GM12878 (cell line): ENCODE measurements around the gene MC3R. TPM values are rescaled to one million over a fixed set of nuclear protein-coding genes. Genes with fewer than 3 reads are reported as not detected.

Source experiments
- ATAC-seq: fragments of 200-7000 bp; cut with Tn5 transposase; 3 replicates; pipeline ENCODE4 v1.9.1; 2020; ENCODE audit warnings: mild to moderate bottlenecking, moderate library complexity
- BruUV-seq: library from RNA; stranded (reverse); fragments of 400-500 nt; replicated peaks from 2 replicates; lab custom pipeline; 2021; lab: Mats Ljungman, UMichigan
- CTCF ChIA-PET: fragments of 300-600 bp; sonication (Branson Sonifier 250); formaldehyde crosslinking; extraction: SDS; loops from one replicate; lab custom pipeline; 2021; ENCODE audit warnings: inconsistent platforms; lab: Yijun Ruan, JAX
- POLR2A ChIA-PET: fragments of 350-600 bp; formaldehyde crosslinking; extraction: SDS; loops from one replicate; lab custom pipeline; 2021; ENCODE audit warnings: inconsistent platforms; lab: Charles Lee
- RAD21 ChIA-PET: fragments of 300-600 bp; sonication (Branson Sonifier 250); formaldehyde crosslinking; loops from one replicate; lab custom pipeline; 2023; ENCODE audit warnings: antibody characterized with exemption; ENCODE audit not compliant: unreplicated experiment; lab: Charles Lee
- SMC1A ChIA-PET: fragments of 300-600 bp; sonication (Branson Sonifier 250); formaldehyde crosslinking; loops from one replicate; lab custom pipeline; 2023; ENCODE audit not compliant: unreplicated experiment, uncharacterized antibody; lab: Charles Lee
- DNase-seq: peaks from one replicate; pipeline ENCODE4 v3.0.0-alpha.2; 2011; ENCODE audit warnings: low read depth, low spot score
- FAIRE-seq: peaks from 3 replicates; lab custom pipeline; 2011; peaks lifted over from hg19 to GRCh38; lab: Jason Lieb, UNC
- H2AFZ ChIP-seq: 2 replicates; pipeline ENCODE4 v1.6.0; 2011; ENCODE audit warnings: low read depth, low read length, control low read depth; ENCODE audit not compliant: control insufficient read depth
- H3K27ac ChIP-seq: 2 replicates; pipeline ENCODE4 v1.5.1; 2011; ENCODE audit warnings: control low read depth; ENCODE audit not compliant: control insufficient read depth, insufficient read depth
- H3K27me3 ChIP-seq, 2 experiments: replicated peaks in 1 of 2; 2 replicates each; pipeline versions ENCODE4 v1.6.0 to v1.6.1; 2011; ENCODE audit warnings: low read length in 1 of 2; ENCODE audit not compliant: control insufficient read depth in 2 of 2, insufficient read depth in 2 of 2
- H3K36me3 ChIP-seq, 2 experiments: 2 replicates each; pipeline ENCODE4 v1.5.1; 2011; ENCODE audit warnings: low read length in 1 of 2; ENCODE audit not compliant: control insufficient read depth in 2 of 2, insufficient read depth in 2 of 2
- H3K4me1 ChIP-seq: 2 replicates; pipeline ENCODE4 v1.6.1; 2011; ENCODE audit warnings: mild to moderate bottlenecking, low read length, moderate library complexity, mixed read lengths; ENCODE audit not compliant: control insufficient read depth, insufficient read depth
- H3K4me2 ChIP-seq: 2 replicates; pipeline ENCODE4 v1.6.0; 2011; ENCODE audit warnings: control low read depth; ENCODE audit not compliant: control insufficient read depth, insufficient read depth
- H3K4me3 ChIP-seq: fragments of 200-600 bp; sonication (generic); 2 replicates; pipeline ENCODE4 v1.5.1; 2016
- H3K79me2 ChIP-seq: 2 replicates; pipeline ENCODE4 v1.6.0; 2011; ENCODE audit warnings: low read length; ENCODE audit not compliant: control insufficient read depth, insufficient read depth
- H3K9ac ChIP-seq: 2 replicates; pipeline ENCODE4 v1.8.0; 2011; ENCODE audit warnings: low read length, control low read depth, mixed read lengths; ENCODE audit not compliant: control insufficient read depth, insufficient read depth
- H3K9me3 ChIP-seq: replicated peaks from 3 replicates; pipeline ENCODE4 v1.5.1; 2011; ENCODE audit warnings: mild to moderate bottlenecking, low read length; ENCODE audit not compliant: control insufficient read depth, insufficient read depth
- H4K20me1 ChIP-seq: 2 replicates; pipeline ENCODE4 v1.6.0; 2011; ENCODE audit not compliant: control insufficient read depth, insufficient read depth
- BHLHE40 ChIP-seq, 2 experiments: fragments of 450-650 bp in 1 of 2; IDR thresholded peaks; 2 replicates each; pipeline ENCODE4 v1.6.1; 2011 to 2017; ENCODE audit warnings: low read depth in 2 of 2, borderline replicate concordance in 1 of 2, improper control_type of control experiment in 1 of 2, low read length in 1 of 2, mild to moderate bottlenecking in 1 of 2
- EP300 ChIP-seq, 2 experiments: fragments of 150-350 bp in 1 of 2; IDR thresholded peaks; 2 replicates each; pipeline ENCODE4 v1.6.1; 2011 to 2012; ENCODE audit warnings: low read depth in 2 of 2, low read length in 2 of 2, borderline replicate concordance in 1 of 2, improper control_type of control experiment in 1 of 2, inconsistent platforms in 1 of 2; ENCODE audit not compliant: control insufficient read depth in 1 of 2
- GABPA ChIP-seq: IDR thresholded peaks from 2 replicates; pipeline ENCODE4 v1.6.1; 2014; ENCODE audit warnings: antibody characterized with exemption, low read depth, mild to moderate bottlenecking, inconsistent platforms
- JUNB ChIP-seq: IDR thresholded peaks from 2 replicates; pipeline ENCODE4 v1.6.1; 2016; ENCODE audit warnings: antibody characterized with exemption, mild to moderate bottlenecking
- NFIC ChIP-seq: IDR thresholded peaks from 2 replicates; pipeline ENCODE4 v1.6.1; 2012; ENCODE audit warnings: low read depth, mild to moderate bottlenecking, inconsistent platforms, low read length, moderate library complexity
- POLR2AphosphoS2 ChIP-seq: IDR thresholded peaks from 2 replicates; pipeline ENCODE4 v1.6.1; 2011; ENCODE audit warnings: low read depth, mild to moderate bottlenecking, low read length, improper control_type of control experiment, moderate library complexity
- POLR2AphosphoS5 ChIP-seq: IDR thresholded peaks from 2 replicates; pipeline ENCODE4 v1.6.1; 2011; ENCODE audit warnings: mild to moderate bottlenecking, low read length, inconsistent platforms
- PRDM15 ChIP-seq: fragments of 450-650 bp; formaldehyde crosslinking; IDR thresholded peaks from 2 replicates; pipeline ENCODE4 v1.4.0; 2020; ENCODE audit warnings: mild to moderate bottlenecking, moderate library complexity
- RUNX3 ChIP-seq: IDR thresholded peaks from 2 replicates; pipeline ENCODE4 v1.6.1; 2012; ENCODE audit warnings: low read length, inconsistent platforms
- SIN3A ChIP-seq: IDR thresholded peaks from 2 replicates; pipeline ENCODE4 v1.6.1; 2012; ENCODE audit warnings: low read depth, low read length, improper control_type of control experiment
- SMARCA5 ChIP-seq: fragments of 450-650 bp; IDR thresholded peaks from 2 replicates; pipeline ENCODE4 v1.6.1; 2017; ENCODE audit warnings: mild to moderate bottlenecking
- TCF3 ChIP-seq: IDR thresholded peaks from 2 replicates; pipeline ENCODE4 v1.6.1; 2012; ENCODE audit warnings: low read depth, mild to moderate bottlenecking, low read length, borderline replicate concordance; ENCODE audit not compliant: insufficient read depth
- YY1 ChIP-seq: IDR thresholded peaks from 2 replicates; pipeline ENCODE4 v1.6.1; 2011; ENCODE audit warnings: low read depth, mild to moderate bottlenecking, low read length
- WGBS: methylation state at CpG from one replicate; pipeline ENCODE4 v1.1.6; 2016; ENCODE audit warnings: low lambda C conversion rate; ENCODE audit not compliant: insufficient replicate concordance, insufficient coverage; ENCODE audit errors: missing lambda C conversion rate; 5-methylcytosine and 5-hydroxymethylcytosine counted together
- in situ Hi-C: fragments of 300-500 bp; cut with MboI; formaldehyde crosslinking; loops from 9 replicates; pipeline ENCODE4 v1.14.3; 2018; ENCODE audit warnings: mixed read lengths
- intact Hi-C: fragments of 100-400 bp; cut with micrococcal nuclease; formaldehyde crosslinking; loops from one replicate; pipeline ENCODE4 v1.14.2; 2022; ENCODE audit not compliant: unreplicated experiment
- polyA plus RNA-seq, 11 experiments: library from polyadenylated mRNA; depleted of rRNA in 4 of 11; unstranded in 6 of 11; stranded (reverse) in 5 of 11; fragments of >200 nt; fragmentation: Nextera tagmentation in 4 of 11; fragmentation: Illumina TruSeq in 1 of 11; extraction: Ambion mirVana in 4 of 11; extraction: Trizol in 1 of 11; gene quantifications; 1 replicate in 1 of 11; 2 replicates in 10 of 11; pipeline versions ENCODE4 v1.2.1 to v1.2.3, GENCODE V29; 2011 to 2016; ENCODE audit warnings: inconsistent platforms in 2 of 11, missing spikeins in 2 of 11, low read depth in 1 of 11
- total RNA-seq, 4 experiments: library from RNA; depleted of rRNA in 3 of 4; stranded (reverse); fragments of >200 nt in 3 of 4; fragmentation: Illumina TruSeq in 1 of 4; extraction: Trizol in 1 of 4; gene quantifications; 2 replicates each; pipeline versions ENCODE4 v1.2.1 to v1.2.3, GENCODE V29; 2013 to 2021

MC3R gene
- total and polyA plus RNA-seq, 10 of the 15 experiments (the other 5 are each of a cell fraction or from before 2014, with no cell fraction given) = not detected

GRCh38 chr20:56205346-56205745, 43.2 kb upstream of the MC3R start:
- Histone ChIP-seq H3K4me1 (no peaks in the 10 kb centered on the region), H3K9me3 (no peaks in the 10 kb centered on the region; the same call in 2 of the 3 replicates), H2AFZ (no peak overlapping the region), H3K79me2 (no peaks in the 10 kb centered on the region), H4K20me1 (no peaks in the 10 kb centered on the region), H3K27ac (no peak overlapping the region), H3K4me3 (no peak overlapping the region), H3K27me3 (no peaks in the 10 kb centered on the region), H3K4me2 (no peak overlapping the region), H3K9ac (no peak overlapping the region), H3K36me3 (no peaks in the 10 kb centered on the region)
- POLR2A ChIA-PET = no interaction called here
- TF ChIP-seq POLR2AphosphoS5 (no peak), YY1 (no peak), EP300 (IDR thresholded peaks at IDR 0.05; ENCODE audit: borderline replicate concordance in 1 of 2, control insufficient read depth in 1 of 2, low read depth in 2 of 2, low read length in 2 of 2) (no peak), SMARCA5 (no peak), POLR2AphosphoS2 (no peak), SIN3A (no peak), GABPA (no peak), NFIC (no peak)
- 39% methylated on average over 3 of the region's 3 CpGs for WGBS
- RAD21 ChIA-PET = no interaction called here
- FAIRE-seq (no peak), DNase-seq (no peak), ATAC-seq (no peak)
- CTCF ChIA-PET = no interaction called here
- intact Hi-C loops (no loop called here), in situ Hi-C loops (no loop called here)
- SMC1A ChIA-PET = interaction anchor here (1.1 kb wide), 1 partner anchor 9 kb away, joined by 4 read pairs; no protein-coding TSS in a partner anchor
- BruUV-seq = no TSS peak

DNA sequence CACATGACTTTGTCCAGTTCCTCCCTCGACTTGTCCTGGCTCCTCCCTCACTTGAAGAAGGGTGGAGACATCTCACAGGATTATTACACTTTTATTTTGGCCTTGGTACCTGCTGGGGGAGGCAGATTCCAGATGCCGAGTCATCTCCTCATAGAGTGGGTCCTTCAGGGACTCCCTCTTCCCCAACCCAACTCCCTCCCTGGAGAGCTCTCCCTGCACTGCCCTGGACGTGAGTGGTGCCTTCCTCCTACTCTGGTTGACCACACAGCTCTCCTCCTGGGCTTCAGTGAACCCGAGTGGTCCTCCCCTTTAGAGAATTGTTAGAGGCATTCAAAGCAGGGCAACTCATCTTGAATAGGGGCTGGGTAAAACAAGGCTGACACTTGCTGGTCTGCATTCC, 40.9 kb upstream of the MC3R start:
- Histone ChIP-seq H3K79me2 (no peaks in the 10 kb centered on the region), H3K9ac (no peak overlapping the region)
- ChIA-PET POLR2A (no interaction called here), RAD21 (no interaction called here)
- no peak for ATAC-seq
- no TSS peak for BruUV-seq
- WGBS = 15% methylated on average over 4 of the region's 4 CpGs
- TF ChIP-seq TCF3 = no peak
- no peak for TF ChIP-seq RUNX3
- no peak for TF ChIP-seq SIN3A
- TF ChIP-seq PRDM15 (CRISPR knock-in tag) = no peak
- no peak for TF ChIP-seq BHLHE40 (IDR thresholded peaks at IDR 0.05; ENCODE audit: borderline replicate concordance in 1 of 2, low read depth in 2 of 2, low read length in 1 of 2)
- TF ChIP-seq JUNB = no peak
- TF ChIP-seq, all 136 proteins: peak for 0
- Histone ChIP-seq H3K27me3 (no peaks in the 10 kb centered on the region), H3K36me3 (no peaks in the 10 kb centered on the region), H3K4me3 (no peak overlapping the region), H3K4me2 (no peak overlapping the region), H4K20me1 (no peaks in the 10 kb centered on the region), H3K27ac (no peak overlapping the region), H2AFZ (no peak overlapping the region), H3K4me1 (no peaks in the 10 kb centered on the region), H3K9me3 (no peaks in the 10 kb centered on the region)
- intact Hi-C loops = no loop called here
- FAIRE-seq (no peak), DNase-seq (no peak)
- in situ Hi-C loops = no loop called here
- CTCF ChIA-PET = no interaction called here
- SMC1A ChIA-PET = no interaction called here
